Fibroblast of lung (primary cell): Measurements from ENCODE around the gene CYP26C1. TPM values are rescaled to one million over a fixed set of nuclear protein-coding genes. Genes with fewer than 3 reads are reported as not detected.
A peak's percentile ranks its signal among the peaks of the same experiment; 100 is the strongest.

ENCODE experiments used
- DNase-seq, 2 donors: peaks; one replicate each; pipeline versions ENCODE4 v3.0.0 to v3.0.0-alpha.2; 2010; ENCODE audit warnings: low read depth in 2 of 2
- H2AFZ ChIP-seq: 2 replicates; pipeline ENCODE4 v1.5.1; 2012; ENCODE audit warnings: low read length, control low read depth, inconsistent platforms
- H3K27ac ChIP-seq: 2 replicates; pipeline ENCODE4 v1.5.1; 2011; ENCODE audit warnings: low read length, control low read depth; ENCODE audit not compliant: insufficient read depth
- H3K27me3 ChIP-seq: 2 replicates; pipeline ENCODE4 v1.5.1; 2011; ENCODE audit warnings: mild to moderate bottlenecking, low read length; ENCODE audit not compliant: control insufficient read depth, insufficient read depth
- H3K36me3 ChIP-seq: 2 replicates; pipeline ENCODE4 v1.5.1; 2011; ENCODE audit warnings: low read length; ENCODE audit not compliant: control insufficient read depth, insufficient read depth
- H3K4me1 ChIP-seq: 2 replicates; pipeline ENCODE4 v1.5.1; 2011; ENCODE audit warnings: low read length; ENCODE audit not compliant: control insufficient read depth, insufficient read depth; ENCODE audit errors: extremely low read depth
- H3K4me2 ChIP-seq: 2 replicates; pipeline ENCODE4 v1.5.1; 2011; ENCODE audit warnings: low read length, control low read depth; ENCODE audit not compliant: insufficient read depth; ENCODE audit errors: extremely low read depth
- H3K4me3 ChIP-seq, 4 experiments: fragments of 200-600 bp in 1 of 4; sonication (generic) in 1 of 4; replicated peaks in 1 of 4; 2 replicates each; pipeline ENCODE4 v1.5.1; 2011 to 2016; ENCODE audit warnings: low read length in 4 of 4, low read depth in 3 of 4, mild to moderate bottlenecking in 3 of 4, control low read depth in 2 of 4, inconsistent platforms in 1 of 4, mixed read lengths in 1 of 4; ENCODE audit not compliant: insufficient read depth in 1 of 4; ENCODE audit errors: control extremely low read depth in 1 of 4
- H3K79me2 ChIP-seq: 2 replicates; pipeline ENCODE4 v1.5.1; 2012; ENCODE audit warnings: mild to moderate bottlenecking, low read length, inconsistent platforms; ENCODE audit not compliant: control insufficient read depth, insufficient read depth
- H3K9ac ChIP-seq: 2 replicates; pipeline ENCODE4 v1.5.1; 2011; ENCODE audit warnings: mild to moderate bottlenecking, low read length, control low read depth; ENCODE audit not compliant: insufficient read depth
- H3K9me3 ChIP-seq: 2 replicates; pipeline ENCODE4 v1.5.1; 2012; ENCODE audit warnings: low read depth, low read length; ENCODE audit not compliant: control insufficient read depth, insufficient read depth
- H4K20me1 ChIP-seq: 2 replicates; pipeline ENCODE4 v1.5.1; 2011; ENCODE audit warnings: low read length; ENCODE audit not compliant: control insufficient read depth, insufficient read depth; ENCODE audit errors: extremely low read depth
- CTCF ChIP-seq, 2 donors: IDR thresholded peaks in 1 of 2; conservative IDR thresholded peaks in 1 of 2; 1 replicate in 1 of 2; 2 replicates in 1 of 2; pipeline ENCODE4 v1.5.1; 2011 to 2012; ENCODE audit warnings: low read length in 2 of 2, control low read depth in 1 of 2, inconsistent platforms in 1 of 2, low read depth in 1 of 2, mild to moderate bottlenecking in 1 of 2
- EZH2 ChIP-seq: IDR thresholded peaks from 2 replicates; pipeline ENCODE4 v1.5.1; 2012; ENCODE audit warnings: low read length, control low read depth, mild to moderate bottlenecking; ENCODE audit errors: missing control alignments
- polyA plus RNA-seq, 2 donors: library from polyadenylated mRNA; depleted of rRNA in 1 of 2; stranded (reverse) in 1 of 2; unstranded in 1 of 2; fragments of >200 nt; gene quantifications; 2 replicates each; pipeline ENCODE4 v1.2.1, GENCODE V29; 2011 to 2012; ENCODE audit warnings: missing spikeins in 1 of 2
- total RNA-seq: library from RNA; depleted of rRNA; stranded (reverse); fragments of >200 nt; gene quantifications from 2 replicates; pipeline ENCODE4 v1.2.1, GENCODE V29; 2014

The CYP26C1 gene
- total and polyA plus RNA-seq, 2 donors (not counting 1 experiment from before 2014, with no cell fraction given), result under 0.01 to 0.03 TPM

- DNase-seq, result no peak
- Histone ChIP-seq H4K20me1 (no peaks in the 10 kb centered on the region), H3K79me2 (no peaks in the 10 kb centered on the region), H3K9me3 (no peaks in the 10 kb centered on the region), H3K27me3 (no peaks in the 10 kb centered on the region), H3K36me3 (no peaks in the 10 kb centered on the region), H3K4me3 (no peak overlapping the region), H3K4me1 (no peaks in the 10 kb centered on the region), H3K4me2 (no peak overlapping the region), H3K9ac (no peak overlapping the region), H3K27ac (no peak overlapping the region), H2AFZ (no peak overlapping the region)
- no peak for TF ChIP-seq EZH2
- no peak for TF ChIP-seq CTCF (conservative IDR thresholded peaks at IDR 0.05 in 1 of 2, IDR thresholded peaks at IDR 0.05 in 1 of 2; ENCODE audit: low read depth in 1 of 2, low read length in 2 of 2)
Measured at GRCh38 chr10:93103953-93104352, 43.4 kb downstream of the CYP26C1 start.

GRCh38 chr10:93106631-93107072 is 46.1 kb downstream of the CYP26C1 start:
- H3K4me3 ChIP-seq, result no peak overlapping the region
- TF ChIP-seq EZH2, result no peak
- no peak for TF ChIP-seq CTCF (conservative IDR thresholded peaks at IDR 0.05 in 1 of 2, IDR thresholded peaks at IDR 0.05 in 1 of 2; ENCODE audit: low read depth in 1 of 2, low read length in 2 of 2)
- no peak overlapping the region for H3K4me2 ChIP-seq
- no peak overlapping the region for H3K27ac ChIP-seq
- H2AFZ ChIP-seq, result no peak overlapping the region
- no peaks in the 10 kb centered on the region for H3K9me3 ChIP-seq
- H3K9ac ChIP-seq, result no peak overlapping the region
- peak; percentile 6 to 44 for DNase-seq
- no peaks in the 10 kb centered on the region for H4K20me1 ChIP-seq
- no peaks in the 10 kb centered on the region for H3K4me1 ChIP-seq
- no peaks in the 10 kb centered on the region for H3K79me2 ChIP-seq
- H3K27me3 ChIP-seq, result no peaks in the 10 kb centered on the region
- no peaks in the 10 kb centered on the region for H3K36me3 ChIP-seq

GRCh38 chr10:93110472-93111146 is 50.0 kb downstream of the CYP26C1 start:
- Histone ChIP-seq H3K27ac (no peak overlapping the region), H3K9ac (no peak overlapping the region), H4K20me1 (no peaks in the 10 kb centered on the region), H3K9me3 (no peaks in the 10 kb centered on the region), H3K4me2 (no peak overlapping the region), H3K4me1 (no peaks in the 10 kb centered on the region), H2AFZ (no peak overlapping the region), H3K36me3 (no peaks in the 10 kb centered on the region), H3K79me2 (no peaks in the 10 kb centered on the region), H3K4me3 (no peak overlapping the region), H3K27me3 (peaks cover 9% of the 10 kb centered on the region)
- TF ChIP-seq CTCF (conservative IDR thresholded peaks at IDR 0.05 in 1 of 2, IDR thresholded peaks at IDR 0.05 in 1 of 2; ENCODE audit: low read depth in 1 of 2, low read length in 2 of 2) (no peak), EZH2 (no peak)
- no peak for DNase-seq
